Brain microvascular endothelial cell (primary cell): Measurements from ENCODE around the gene SLC4A4.

Source experiments
- DNase-seq: peaks from one replicate; pipeline ENCODE4 v3.0.0-alpha.2; 2020
- H3K27ac ChIP-seq: fragments of 250-450 bp; sonication (Bioruptor Pico); 2 replicates; pipeline ENCODE4 v1.5.1; 2020; ENCODE audit warnings: mild to moderate bottlenecking, moderate library complexity
- H3K27me3 ChIP-seq: fragments of 250-450 bp; sonication (Bioruptor Pico); replicated peaks from 2 replicates; pipeline ENCODE4 v1.5.1; 2020; ENCODE audit warnings: mild to moderate bottlenecking
- H3K36me3 ChIP-seq: fragments of 250-450 bp; sonication (Bioruptor Pico); replicated peaks from 2 replicates; pipeline ENCODE4 v1.5.1; 2020; ENCODE audit warnings: mild to moderate bottlenecking
- H3K4me3 ChIP-seq: 2 replicates; pipeline ENCODE4 v1.5.1; 2011; ENCODE audit warnings: low read depth, mild to moderate bottlenecking, control low read depth, low read length, moderate library complexity
- in situ Hi-C: cut with HindIII; loops from 2 replicates; pipeline ENCODE4 v1.10.0; 2017; ENCODE audit warnings: low sequenced_read_pairs, low pct_ligation_motif_present
- TF ChIP-seq, protein P1 (sequence below): IDR thresholded peaks from 2 replicates; pipeline ENCODE4 v1.5.1; 2011; ENCODE audit warnings: low read depth, mild to moderate bottlenecking, moderate library complexity, low read length, control low read depth, inconsistent platforms; ENCODE audit errors: missing control alignments

The SLC4A4 gene

DNA sequence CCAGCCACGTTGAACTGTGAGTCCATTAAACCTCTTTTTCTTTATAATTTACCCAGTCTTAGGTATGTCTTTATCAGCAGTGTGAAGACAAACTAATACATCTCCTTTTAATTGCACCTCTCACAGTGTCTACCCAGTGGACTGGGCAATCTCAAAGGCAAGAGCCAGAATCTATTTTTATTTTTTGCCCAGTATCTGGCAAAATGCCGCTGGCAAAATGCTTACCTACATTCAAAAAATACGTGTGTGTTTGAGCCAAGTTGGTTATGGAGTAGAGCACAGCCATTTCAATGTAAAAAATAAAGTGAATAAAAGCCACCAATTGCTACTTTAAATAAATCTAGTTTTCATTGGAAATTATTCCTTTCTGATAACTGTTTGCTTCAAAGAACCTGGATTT, 245.2 kb downstream of the SLC4A4 start:
- TF ChIP-seq, protein P1, sequence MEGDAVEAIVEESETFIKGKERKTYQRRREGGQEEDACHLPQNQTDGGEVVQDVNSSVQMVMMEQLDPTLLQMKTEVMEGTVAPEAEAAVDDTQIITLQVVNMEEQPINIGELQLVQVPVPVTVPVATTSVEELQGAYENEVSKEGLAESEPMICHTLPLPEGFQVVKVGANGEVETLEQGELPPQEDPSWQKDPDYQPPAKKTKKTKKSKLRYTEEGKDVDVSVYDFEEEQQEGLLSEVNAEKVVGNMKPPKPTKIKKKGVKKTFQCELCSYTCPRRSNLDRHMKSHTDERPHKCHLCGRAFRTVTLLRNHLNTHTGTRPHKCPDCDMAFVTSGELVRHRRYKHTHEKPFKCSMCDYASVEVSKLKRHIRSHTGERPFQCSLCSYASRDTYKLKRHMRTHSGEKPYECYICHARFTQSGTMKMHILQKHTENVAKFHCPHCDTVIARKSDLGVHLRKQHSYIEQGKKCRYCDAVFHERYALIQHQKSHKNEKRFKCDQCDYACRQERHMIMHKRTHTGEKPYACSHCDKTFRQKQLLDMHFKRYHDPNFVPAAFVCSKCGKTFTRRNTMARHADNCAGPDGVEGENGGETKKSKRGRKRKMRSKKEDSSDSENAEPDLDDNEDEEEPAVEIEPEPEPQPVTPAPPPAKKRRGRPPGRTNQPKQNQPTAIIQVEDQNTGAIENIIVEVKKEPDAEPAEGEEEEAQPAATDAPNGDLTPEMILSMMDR, result no peak
- H3K27me3 ChIP-seq, result no peaks in the 10 kb centered on the region
- H3K4me3 ChIP-seq, result no peak overlapping the region
- no peak overlapping the region for H3K27ac ChIP-seq
- in situ Hi-C loops, result no loop called here
- no peaks in the 10 kb centered on the region for H3K36me3 ChIP-seq
- no peak for DNase-seq

DNA sequence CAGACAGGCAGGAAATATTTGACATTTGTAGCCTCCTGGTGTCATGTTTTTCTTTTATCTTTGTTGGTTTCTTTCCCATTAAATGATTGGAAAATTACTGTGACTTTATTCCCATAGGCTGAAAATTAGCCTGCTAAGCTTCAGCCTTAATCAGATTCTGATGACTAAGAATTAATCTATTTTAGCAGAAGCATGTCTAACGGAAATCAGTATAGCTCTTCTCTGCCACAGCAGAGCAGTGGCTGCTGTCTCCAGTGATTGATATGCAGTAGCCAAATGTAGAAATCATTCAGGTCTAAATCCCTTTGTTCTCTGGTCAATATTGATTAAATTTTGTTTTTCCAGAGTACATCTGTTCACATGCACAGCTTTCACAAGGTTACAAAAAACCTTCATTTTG, 245.8 kb downstream of the SLC4A4 start:
- in situ Hi-C loops, result no loop called here
- TF ChIP-seq, protein P1, result no peak
- DNase-seq, result no peak

DNA sequence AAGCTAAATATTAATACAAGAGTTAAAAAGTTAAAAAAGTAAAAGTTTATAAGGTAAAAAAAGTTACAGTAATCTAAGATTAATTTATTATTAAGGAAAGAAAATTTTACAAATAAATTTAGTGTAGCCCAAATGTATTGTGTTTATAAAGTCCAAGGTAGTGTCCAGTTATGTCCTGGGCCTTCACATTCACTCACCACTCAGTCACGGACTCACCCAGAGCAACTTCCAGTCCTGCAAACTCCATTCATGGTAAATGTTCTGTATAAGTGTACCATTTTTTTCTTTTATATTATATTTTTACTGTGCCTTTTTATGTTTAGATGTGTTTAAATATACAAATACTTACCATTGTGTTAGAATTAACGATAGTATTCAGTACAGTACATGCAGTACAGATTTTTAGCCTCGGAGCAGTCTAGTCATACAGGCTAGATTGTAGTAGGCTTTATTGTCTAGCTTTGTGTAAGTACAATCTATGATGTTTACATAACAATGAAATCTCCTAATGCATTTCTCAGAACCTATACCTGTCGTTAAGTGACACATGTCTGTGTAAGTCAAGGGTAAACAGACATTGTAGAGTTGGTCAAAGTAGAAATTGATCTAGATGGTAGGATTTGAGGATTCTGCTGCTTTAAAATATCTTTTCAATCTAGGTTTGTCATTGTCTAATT, 247.4 kb downstream of the SLC4A4 start:
- Histone ChIP-seq H3K27me3 (no peaks in the 10 kb centered on the region), H3K36me3 (no peaks in the 10 kb centered on the region), H3K27ac (no peak overlapping the region), H3K4me3 (no peak overlapping the region)
- in situ Hi-C loops, result no loop called here
- TF ChIP-seq, protein P1, result no peak
- DNase-seq, result no peak

More for the DNA sequence above, 245.8 kb downstream of the SLC4A4 start:
- Histone ChIP-seq H3K27ac (no peak overlapping the region), H3K4me3 (no peak overlapping the region), H3K27me3 (no peaks in the 10 kb centered on the region), H3K36me3 (no peaks in the 10 kb centered on the region)

DNA sequence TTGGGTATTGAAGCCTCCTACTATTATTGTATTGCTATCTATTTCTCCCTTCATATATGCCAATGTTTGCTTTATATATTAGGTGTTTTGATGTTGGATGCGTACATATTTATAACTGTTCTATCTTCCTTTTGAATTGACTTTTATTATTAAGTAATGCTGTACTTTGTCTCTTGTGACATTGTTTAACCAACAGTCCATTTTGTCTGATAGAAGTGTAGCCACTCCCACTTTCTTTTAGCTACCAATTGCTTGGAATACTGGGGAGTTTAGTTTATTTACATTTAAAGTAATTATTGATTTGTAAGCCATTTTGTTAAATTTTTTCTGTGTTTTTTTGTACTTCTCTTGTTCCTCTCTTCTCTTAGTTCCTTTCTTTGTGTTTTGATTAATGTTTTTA, 249.2 kb downstream of the SLC4A4 start:
- no peak overlapping the region for H3K27ac ChIP-seq

DNA sequence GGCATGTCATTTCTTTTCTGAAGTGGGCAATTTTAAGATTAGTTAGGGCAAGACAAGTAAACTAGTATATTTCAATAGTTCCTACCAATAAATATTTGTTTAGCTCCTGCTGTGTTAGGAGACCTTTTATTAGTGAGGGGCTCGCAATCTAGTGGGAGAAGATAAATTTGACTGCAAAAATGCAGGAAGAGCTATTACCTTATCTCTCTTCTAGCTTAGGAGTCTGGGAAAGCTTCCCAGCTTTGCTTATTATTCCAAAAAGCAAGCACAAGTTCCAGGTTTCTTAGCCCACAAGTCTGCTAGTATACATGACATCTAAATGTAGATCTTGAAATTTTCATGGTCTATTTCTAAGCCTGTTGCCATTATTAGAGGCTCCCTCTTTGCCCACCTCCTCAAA, 254.0 kb downstream of the SLC4A4 start:
- no peak for DNase-seq
- TF ChIP-seq, protein P1, result no peak
- Histone ChIP-seq H3K36me3 (no peaks in the 10 kb centered on the region), H3K27me3 (no peaks in the 10 kb centered on the region), H3K4me3 (no peak overlapping the region), H3K27ac (no peak overlapping the region)
- in situ Hi-C loops, result no loop called here

More for the DNA sequence above, 249.2 kb downstream of the SLC4A4 start:
- Histone ChIP-seq H3K4me3 (no peak overlapping the region), H3K27me3 (no peaks in the 10 kb centered on the region), H3K36me3 (no peaks in the 10 kb centered on the region)
- TF ChIP-seq, protein P1, result no peak
- DNase-seq, result no peak
- in situ Hi-C loops, result no loop called here

DNA sequence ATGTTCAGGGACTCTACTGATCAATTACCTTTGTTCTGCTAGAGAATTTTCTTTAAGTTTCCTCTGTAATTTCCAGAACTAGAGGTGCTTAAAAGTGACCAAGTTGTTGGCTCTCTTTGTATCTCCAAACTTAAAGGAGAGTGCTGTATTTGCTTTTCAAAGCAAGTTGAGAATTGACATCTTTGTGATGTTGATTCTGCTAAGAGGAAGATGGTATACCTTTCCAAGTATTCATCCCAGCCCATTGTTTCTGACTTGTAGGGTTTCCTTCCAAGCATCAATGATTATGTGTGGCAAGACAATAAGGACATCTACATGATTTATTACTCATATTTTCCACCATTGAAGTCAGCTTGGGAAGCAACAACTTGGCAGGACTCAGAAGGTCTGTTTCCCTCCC, 254.5 kb downstream of the SLC4A4 start:
- in situ Hi-C loops, result no loop called here
- H3K27me3 ChIP-seq, result no peaks in the 10 kb centered on the region

More for the DNA sequence above, 254.5 kb downstream of the SLC4A4 start:
- TF ChIP-seq, protein P1, result no peak
- Histone ChIP-seq H3K4me3 (no peak overlapping the region), H3K27ac (no peak overlapping the region), H3K36me3 (no peaks in the 10 kb centered on the region)
- DNase-seq, result no peak
